Caco-2 (cell line): ENCODE data around the gene PRDM4. TPM values are rescaled to one million over a fixed set of nuclear protein-coding genes. Genes with fewer than 3 reads are reported as not detected.
A peak's percentile ranks its signal among the peaks of the same experiment; 100 is the strongest.

Experiments used
- BruUV-seq: library from RNA; stranded (reverse); fragments of 400-500 nt; replicated peaks from 2 replicates; lab custom pipeline; 2021; lab: Mats Ljungman, UMichigan
- CTCF ChIA-PET: fragments of 300-600 bp; sonication (Branson Sonifier 250); formaldehyde crosslinking; loops from one replicate; lab custom pipeline; 2022; ENCODE audit warnings: antibody characterized with exemption; lab: Charles Lee
- POLR2A ChIA-PET: fragments of 300-600 bp; sonication (Branson Sonifier 250); formaldehyde crosslinking; loops from one replicate; lab custom pipeline; 2022; ENCODE audit warnings: antibody characterized with exemption; lab: Charles Lee
- DNase-seq, 2 experiments: peaks; one replicate each; pipeline versions ENCODE4 v3.0.0 to v3.0.0-alpha.2; 2020 to 2022
- H3K27me3 ChIP-seq: replicated peaks from 2 replicates; pipeline ENCODE4 v1.6.0; 2011; ENCODE audit warnings: low read length; ENCODE audit not compliant: control insufficient read depth, insufficient read depth
- H3K36me3 ChIP-seq: 2 replicates; pipeline ENCODE4 v1.5.1; 2011; ENCODE audit warnings: low read length; ENCODE audit not compliant: control insufficient read depth, insufficient read depth
- H3K4me1 ChIP-seq: fragments of 250-450 bp; sonication (Bioruptor Pico); 2 replicates; pipeline ENCODE4 v1.5.1; 2020; ENCODE audit warnings: mild to moderate bottlenecking
- H3K4me3 ChIP-seq: 2 replicates; pipeline ENCODE4 v1.5.1; 2011; ENCODE audit warnings: low read depth, mild to moderate bottlenecking, control low read depth, low read length
- H3K9me3 ChIP-seq: fragments of 250-450 bp; sonication (Bioruptor Pico); 2 replicates; pipeline ENCODE4 v1.5.1; 2020; ENCODE audit warnings: mild to moderate bottlenecking, moderate library complexity
- H3K27ac Mint-ChIP-seq: one replicate; pipeline ENCODE4 v1.8.0; 2022; ENCODE audit warnings: mixed read lengths; ENCODE audit not compliant: unreplicated experiment
- H3K27me3 Mint-ChIP-seq: one replicate; pipeline ENCODE4 v1.8.0; 2022; ENCODE audit warnings: mixed read lengths; ENCODE audit not compliant: insufficient read depth, unreplicated experiment
- H3K36me3 Mint-ChIP-seq: one replicate; pipeline ENCODE4 v1.8.0; 2022; ENCODE audit warnings: mild to moderate bottlenecking, mixed read lengths; ENCODE audit not compliant: insufficient read depth, unreplicated experiment
- H3K4me1 Mint-ChIP-seq: one replicate; pipeline ENCODE4 v1.8.0; 2022; ENCODE audit warnings: low read depth, mixed read lengths; ENCODE audit not compliant: unreplicated experiment
- H3K4me3 Mint-ChIP-seq: one replicate; pipeline ENCODE4 v1.8.0; 2022; ENCODE audit warnings: mild to moderate bottlenecking, moderate library complexity, mixed read lengths; ENCODE audit not compliant: unreplicated experiment
- H3K9me3 Mint-ChIP-seq: one replicate; pipeline ENCODE4 v1.8.0; 2022; ENCODE audit warnings: mixed read lengths; ENCODE audit not compliant: unreplicated experiment
- intact Hi-C: fragments of 100-400 bp; cut with micrococcal nuclease; formaldehyde crosslinking; loops from one replicate; pipeline ENCODE4 v1.10.0; 2022; ENCODE audit not compliant: unreplicated experiment
- total RNA-seq: library from RNA; stranded (reverse); gene quantifications from 2 replicates; pipeline ENCODE4 v1.2.3, GENCODE V29; 2022
- TF ChIP-seq, protein P1 (sequence below), 2 experiments: fragments of 200-600 bp in 1 of 2; IDR thresholded peaks; 1 replicate in 1 of 2; 2 replicates in 1 of 2; pipeline versions ENCODE4 v1.5.1 to v1.8.0; 2011 to 2022; ENCODE audit warnings: antibody characterized with exemption in 1 of 2, control low read depth in 1 of 2, inconsistent platforms in 1 of 2, low read depth in 1 of 2, low read length in 1 of 2, mild to moderate bottlenecking in 1 of 2, moderate library complexity in 1 of 2; ENCODE audit not compliant: insufficient read depth in 1 of 2, severe bottlenecking in 1 of 2, unreplicated experiment in 1 of 2

The PRDM4 gene
- total RNA-seq, 1 experiment from 2014 or later, result 19.4 TPM

GRCh38 chr12:107794451-107794850 is 33.5 kb upstream of the PRDM4 start:
- H3K4me1 ChIP-seq, result peaks cover 38% of the 10 kb centered on the region
- BruUV-seq, result no TSS peak
- Mint-ChIP-seq H3K27ac (peak overlapping the region; percentile 20), H3K4me1 (peaks cover 16% of the 10 kb centered on the region), H3K9me3 (no peaks in the 10 kb centered on the region), H3K4me3 (no peak overlapping the region), H3K36me3 (no peaks in the 10 kb centered on the region), H3K27me3 (no peaks in the 10 kb centered on the region)
- DNase-seq, result peak in 1 of 2 experiments; percentile 38
- no peak overlapping the region for H3K4me3 ChIP-seq
- H3K9me3 ChIP-seq, result peaks cover 6% of the 10 kb centered on the region; the same call in 1 of the 2 replicates
- ChIA-PET POLR2A (no interaction called here), CTCF (interaction anchor here (0.6 kb wide), 1 partner anchor 96 kb away, joined by 3 read pairs; no protein-coding TSS in a partner anchor)
- H3K36me3 ChIP-seq, result no peaks in the 10 kb centered on the region
- intact Hi-C loops, result no loop called here
- no peaks in the 10 kb centered on the region for H3K27me3 ChIP-seq
- TF ChIP-seq, protein P1, sequence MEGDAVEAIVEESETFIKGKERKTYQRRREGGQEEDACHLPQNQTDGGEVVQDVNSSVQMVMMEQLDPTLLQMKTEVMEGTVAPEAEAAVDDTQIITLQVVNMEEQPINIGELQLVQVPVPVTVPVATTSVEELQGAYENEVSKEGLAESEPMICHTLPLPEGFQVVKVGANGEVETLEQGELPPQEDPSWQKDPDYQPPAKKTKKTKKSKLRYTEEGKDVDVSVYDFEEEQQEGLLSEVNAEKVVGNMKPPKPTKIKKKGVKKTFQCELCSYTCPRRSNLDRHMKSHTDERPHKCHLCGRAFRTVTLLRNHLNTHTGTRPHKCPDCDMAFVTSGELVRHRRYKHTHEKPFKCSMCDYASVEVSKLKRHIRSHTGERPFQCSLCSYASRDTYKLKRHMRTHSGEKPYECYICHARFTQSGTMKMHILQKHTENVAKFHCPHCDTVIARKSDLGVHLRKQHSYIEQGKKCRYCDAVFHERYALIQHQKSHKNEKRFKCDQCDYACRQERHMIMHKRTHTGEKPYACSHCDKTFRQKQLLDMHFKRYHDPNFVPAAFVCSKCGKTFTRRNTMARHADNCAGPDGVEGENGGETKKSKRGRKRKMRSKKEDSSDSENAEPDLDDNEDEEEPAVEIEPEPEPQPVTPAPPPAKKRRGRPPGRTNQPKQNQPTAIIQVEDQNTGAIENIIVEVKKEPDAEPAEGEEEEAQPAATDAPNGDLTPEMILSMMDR (IDR thresholded peaks at IDR 0.05; ENCODE audit: insufficient read depth in 1 of 2, low read depth in 1 of 2, low read length in 1 of 2, severe bottlenecking in 1 of 2, unreplicated experiment in 1 of 2), result no peak

DNA sequence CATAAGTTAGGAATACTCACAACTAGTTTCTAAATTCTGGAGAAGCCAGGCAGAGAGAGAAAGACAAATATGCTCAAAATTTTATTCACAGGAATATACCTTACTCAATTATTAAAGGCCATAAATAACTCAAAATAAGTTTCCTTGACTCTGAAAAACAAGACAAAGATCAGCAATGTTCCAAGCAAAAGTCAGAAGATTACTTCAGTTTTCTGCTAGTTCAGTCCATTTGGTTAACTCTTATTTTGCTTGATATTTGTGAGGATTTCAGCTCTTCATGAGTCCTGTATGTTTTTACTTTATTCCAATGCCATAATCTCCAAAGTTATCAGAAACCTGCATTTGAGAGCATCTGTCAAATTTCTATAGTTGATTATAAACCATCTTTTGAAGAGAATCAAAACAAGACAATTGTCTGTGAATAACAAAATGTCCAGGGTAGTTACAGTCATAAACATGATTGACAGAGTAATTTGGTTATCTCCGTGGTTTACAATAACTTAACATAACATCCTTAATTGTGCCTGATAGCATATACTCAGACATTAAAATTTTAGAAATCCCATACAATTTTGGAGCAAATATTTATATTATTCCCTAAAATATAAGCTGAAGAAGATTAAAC is 30.6 kb upstream of the PRDM4 start:
- no peak overlapping the region for H3K4me3 Mint-ChIP-seq
- TF ChIP-seq, protein P1 (IDR thresholded peaks at IDR 0.05; ENCODE audit: insufficient read depth in 1 of 2, low read depth in 1 of 2, low read length in 1 of 2, severe bottlenecking in 1 of 2, unreplicated experiment in 1 of 2), result no peak
- no peaks in the 10 kb centered on the region for H3K9me3 Mint-ChIP-seq

DNA sequence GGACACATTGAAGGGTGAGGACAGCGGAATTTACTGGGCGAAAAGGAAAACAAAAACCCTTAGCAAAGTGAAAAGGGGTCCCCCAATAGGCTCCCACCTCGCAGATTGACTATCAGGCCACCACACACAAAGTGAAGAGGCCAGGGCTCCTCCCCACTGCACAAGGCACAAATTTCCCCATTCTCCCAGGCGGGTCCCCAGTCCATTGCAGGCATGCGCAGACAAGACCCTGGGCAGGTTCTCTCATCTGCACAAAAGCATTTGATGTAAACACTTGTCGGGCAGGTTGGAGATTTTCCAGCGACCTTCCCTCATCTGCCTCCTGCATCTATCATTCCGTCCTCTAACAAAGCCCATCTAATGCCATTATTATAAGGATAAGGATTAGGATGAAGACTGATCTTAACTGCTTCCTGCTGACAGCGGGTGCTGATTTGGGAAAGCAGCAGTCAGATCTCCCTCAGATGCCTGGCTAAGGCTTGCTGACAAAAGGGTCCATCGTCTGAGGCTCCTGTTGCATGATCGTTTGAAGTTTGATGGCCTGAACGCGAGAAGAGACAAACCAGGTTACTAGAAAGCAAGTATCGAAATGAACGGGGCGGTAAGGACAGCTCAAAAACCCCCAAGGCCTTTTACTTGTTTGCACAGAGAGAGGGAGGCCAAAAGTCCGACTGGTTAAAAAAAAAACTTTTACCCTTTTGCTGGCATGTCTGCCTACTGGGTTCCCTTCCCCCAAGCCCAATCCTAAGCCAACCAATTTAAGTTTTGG is 27.9 kb upstream of the PRDM4 start:
- H3K4me1 Mint-ChIP-seq, result no peaks in the 10 kb centered on the region
- no peaks in the 10 kb centered on the region for H3K9me3 Mint-ChIP-seq
- BruUV-seq, result no TSS peak
- TF ChIP-seq, protein P1 (IDR thresholded peaks at IDR 0.05; ENCODE audit: insufficient read depth in 1 of 2, low read depth in 1 of 2, low read length in 1 of 2, severe bottlenecking in 1 of 2, unreplicated experiment in 1 of 2), result no peak
- Histone ChIP-seq H3K4me1 (peaks cover 23% of the 10 kb centered on the region), H3K27me3 (no peaks in the 10 kb centered on the region), H3K36me3 (no peaks in the 10 kb centered on the region), H3K9me3 (peaks cover 6% of the 10 kb centered on the region; the same call in 1 of the 2 replicates), H3K4me3 (no peak overlapping the region)
- ChIA-PET CTCF (no interaction called here), POLR2A (no interaction called here)
- H3K27me3 Mint-ChIP-seq, result no peaks in the 10 kb centered on the region
- intact Hi-C loops, result no loop called here
- H3K36me3 Mint-ChIP-seq, result no peaks in the 10 kb centered on the region
- H3K4me3 Mint-ChIP-seq, result peak overlapping the region; percentile 29
- H3K27ac Mint-ChIP-seq, result no peak overlapping the region
- peak in 1 of 2 experiments; percentile 11 for DNase-seq

More for the DNA sequence above, 30.6 kb upstream of the PRDM4 start:
- BruUV-seq, result no TSS peak
- intact Hi-C loops, result no loop called here
- H3K4me1 Mint-ChIP-seq, result peaks cover 7% of the 10 kb centered on the region
- H3K27ac Mint-ChIP-seq, result no peak overlapping the region
- Histone ChIP-seq H3K27me3 (no peaks in the 10 kb centered on the region), H3K4me3 (no peak overlapping the region), H3K36me3 (no peaks in the 10 kb centered on the region), H3K4me1 (peaks cover 40% of the 10 kb centered on the region), H3K9me3 (peaks cover 6% of the 10 kb centered on the region; the same call in 1 of the 2 replicates)
- DNase-seq, result no peak
- POLR2A ChIA-PET, result no interaction called here
- H3K36me3 Mint-ChIP-seq, result no peaks in the 10 kb centered on the region
- no peaks in the 10 kb centered on the region for H3K27me3 Mint-ChIP-seq
- CTCF ChIA-PET, result no interaction called here
